Trophoblast cell (in vitro differentiated cells and primary cell): ENCODE results near the gene PITPNB.

ENCODE experiments used
- DNase-seq, 2 donors: peaks; one replicate each; pipeline ENCODE4 v3.0.0-alpha.2; 2016
- H2AFZ ChIP-seq: 2 replicates; pipeline ENCODE4 v1.6.1; 2013; ENCODE audit warnings: low read length, moderate library complexity, mild to moderate bottlenecking; ENCODE audit not compliant: insufficient read depth, poor library complexity
- H2AK5ac ChIP-seq: 2 replicates; pipeline ENCODE4 v1.6.1; 2013; ENCODE audit warnings: mild to moderate bottlenecking, low read length
- H2BK120ac ChIP-seq: 2 replicates; pipeline ENCODE4 v1.6.1; 2013; ENCODE audit warnings: low read length, mild to moderate bottlenecking, moderate library complexity; ENCODE audit not compliant: insufficient read depth, poor library complexity
- H2BK12ac ChIP-seq: 2 replicates; pipeline ENCODE4 v1.6.1; 2013; ENCODE audit warnings: mild to moderate bottlenecking, low read length, moderate library complexity
- H2BK5ac ChIP-seq: 2 replicates; pipeline ENCODE4 v1.6.1; 2013; ENCODE audit warnings: low read length, low read depth, moderate library complexity, mild to moderate bottlenecking; ENCODE audit not compliant: poor library complexity
- H3K14ac ChIP-seq: 2 replicates; pipeline ENCODE4 v1.6.1; 2013; ENCODE audit warnings: mild to moderate bottlenecking, low read length
- H3K18ac ChIP-seq: 2 replicates; pipeline ENCODE4 v1.6.1; 2013; ENCODE audit warnings: mild to moderate bottlenecking, low read length
- H3K23ac ChIP-seq: 2 replicates; pipeline ENCODE4 v1.6.1; 2013; ENCODE audit warnings: low read length
- H3K27ac ChIP-seq: 2 replicates; pipeline ENCODE4 v1.5.1; 2013; ENCODE audit warnings: low read depth, mild to moderate bottlenecking, inconsistent platforms, low read length, moderate library complexity
- H3K27me3 ChIP-seq: 2 replicates; pipeline ENCODE4 v1.6.1; 2013; ENCODE audit warnings: inconsistent platforms, mild to moderate bottlenecking, low read length, moderate library complexity; ENCODE audit not compliant: insufficient read depth
- H3K36me3 ChIP-seq, 2 experiments: 1 replicate in 1 of 2; 2 replicates in 1 of 2; pipeline ENCODE4 v1.6.1; 2013; ENCODE audit warnings: low read length in 2 of 2, mild to moderate bottlenecking in 2 of 2, moderate library complexity in 1 of 2; ENCODE audit not compliant: insufficient read depth in 2 of 2, control insufficient read depth in 1 of 2
- H3K4ac ChIP-seq: 2 replicates; pipeline ENCODE4 v1.6.1; 2013; ENCODE audit warnings: low read depth, mild to moderate bottlenecking, low read length, moderate library complexity
- H3K4me1 ChIP-seq, 2 experiments: 1 replicate in 1 of 2; 2 replicates in 1 of 2; pipeline ENCODE4 v1.6.1; 2013; ENCODE audit warnings: low read length in 2 of 2, mild to moderate bottlenecking in 2 of 2, moderate library complexity in 1 of 2; ENCODE audit not compliant: insufficient read depth in 2 of 2, control insufficient read depth in 1 of 2
- H3K4me2 ChIP-seq: 2 replicates; pipeline ENCODE4 v1.6.1; 2013; ENCODE audit warnings: inconsistent platforms, mild to moderate bottlenecking, low read length, moderate library complexity
- H3K4me3 ChIP-seq: 2 replicates; pipeline ENCODE4 v1.5.1; 2013; ENCODE audit warnings: mild to moderate bottlenecking, low read depth, low read length, inconsistent platforms
- H3K79me1 ChIP-seq: one replicate; pipeline ENCODE4 v1.6.1; 2013; ENCODE audit warnings: low read length
- H3K79me2 ChIP-seq: 2 replicates; pipeline ENCODE4 v1.6.1; 2013; ENCODE audit warnings: low read length, mild to moderate bottlenecking; ENCODE audit not compliant: control insufficient read depth, insufficient read depth, poor library complexity
- H3K9ac ChIP-seq: 2 replicates; pipeline ENCODE4 v1.6.1; 2013; ENCODE audit warnings: mild to moderate bottlenecking, low read length
- H3K9me3 ChIP-seq: 2 replicates; pipeline ENCODE4 v1.6.1; 2013; ENCODE audit warnings: low read depth, mild to moderate bottlenecking, control low read depth, inconsistent platforms, low read length; ENCODE audit not compliant: insufficient read depth
- H4K12ac ChIP-seq: 2 replicates; pipeline ENCODE4 v1.6.1; 2013; ENCODE audit warnings: low read depth, mild to moderate bottlenecking, low read length, moderate library complexity
- H4K8ac ChIP-seq: 2 replicates; pipeline ENCODE4 v1.6.1; 2013; ENCODE audit warnings: low read depth, mild to moderate bottlenecking, low read length, moderate library complexity
- H4K91ac ChIP-seq: one replicate; pipeline ENCODE4 v1.6.1; 2013; ENCODE audit warnings: low read depth, mild to moderate bottlenecking, low read length, moderate library complexity
- WGBS: extraction: QIAGEN DNeasy Blood & Tissue Kit; methylation state at CpG from one replicate; pipeline ENCODE4 v1.1.7; 2013; ENCODE audit warnings: missing lambda C conversion rate; ENCODE audit not compliant: insufficient read length, insufficient coverage; ENCODE audit errors: extremely low coverage; 5-methylcytosine and 5-hydroxymethylcytosine counted together

Gene PITPNB

DNA sequence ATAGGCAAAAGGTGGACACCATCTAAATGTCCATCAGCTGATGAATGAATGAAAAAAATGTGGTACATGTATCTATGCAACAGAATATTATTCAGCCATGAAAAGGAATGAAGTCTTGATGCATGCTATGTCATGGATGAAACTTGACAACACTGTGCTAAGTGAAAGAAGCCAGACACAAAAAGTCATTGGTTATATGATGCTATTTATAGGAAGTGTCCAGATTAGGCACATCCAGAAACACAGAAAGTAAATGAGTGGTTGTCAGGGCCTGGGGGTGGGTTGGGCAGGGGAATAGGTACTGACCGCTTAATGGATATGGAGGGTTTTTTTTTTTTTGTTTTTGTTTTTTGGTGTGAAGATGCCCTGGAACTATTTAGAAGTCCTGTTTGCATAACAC is 95.8 kb downstream of the PITPNB start:
- Histone ChIP-seq H2BK12ac (no peak overlapping the region), H3K79me2 (no peaks in the 10 kb centered on the region), H4K8ac (no peak overlapping the region), H3K4ac (no peak overlapping the region), H3K18ac (no peak overlapping the region), H2BK5ac (no peak overlapping the region), H3K4me2 (no peak overlapping the region), H2BK120ac (no peak overlapping the region), H3K27me3 (no peaks in the 10 kb centered on the region), H3K9ac (no peak overlapping the region), H3K36me3 (no peaks in the 10 kb centered on the region), H2AK5ac (no peak overlapping the region), H3K14ac (no peak overlapping the region), H3K4me1 (no peaks in the 10 kb centered on the region), H4K12ac (no peak overlapping the region), H3K4me3 (no peak overlapping the region), H3K27ac (no peak overlapping the region), H3K79me1 (no peaks in the 10 kb centered on the region), H2AFZ (no peak overlapping the region), H3K9me3 (peaks cover 7% of the 10 kb centered on the region), H3K23ac (no peak overlapping the region), H4K91ac (no peak overlapping the region)
- WGBS: no CpG with 5 or more reads among the region's 1 CpG
- no peak for DNase-seq

DNA sequence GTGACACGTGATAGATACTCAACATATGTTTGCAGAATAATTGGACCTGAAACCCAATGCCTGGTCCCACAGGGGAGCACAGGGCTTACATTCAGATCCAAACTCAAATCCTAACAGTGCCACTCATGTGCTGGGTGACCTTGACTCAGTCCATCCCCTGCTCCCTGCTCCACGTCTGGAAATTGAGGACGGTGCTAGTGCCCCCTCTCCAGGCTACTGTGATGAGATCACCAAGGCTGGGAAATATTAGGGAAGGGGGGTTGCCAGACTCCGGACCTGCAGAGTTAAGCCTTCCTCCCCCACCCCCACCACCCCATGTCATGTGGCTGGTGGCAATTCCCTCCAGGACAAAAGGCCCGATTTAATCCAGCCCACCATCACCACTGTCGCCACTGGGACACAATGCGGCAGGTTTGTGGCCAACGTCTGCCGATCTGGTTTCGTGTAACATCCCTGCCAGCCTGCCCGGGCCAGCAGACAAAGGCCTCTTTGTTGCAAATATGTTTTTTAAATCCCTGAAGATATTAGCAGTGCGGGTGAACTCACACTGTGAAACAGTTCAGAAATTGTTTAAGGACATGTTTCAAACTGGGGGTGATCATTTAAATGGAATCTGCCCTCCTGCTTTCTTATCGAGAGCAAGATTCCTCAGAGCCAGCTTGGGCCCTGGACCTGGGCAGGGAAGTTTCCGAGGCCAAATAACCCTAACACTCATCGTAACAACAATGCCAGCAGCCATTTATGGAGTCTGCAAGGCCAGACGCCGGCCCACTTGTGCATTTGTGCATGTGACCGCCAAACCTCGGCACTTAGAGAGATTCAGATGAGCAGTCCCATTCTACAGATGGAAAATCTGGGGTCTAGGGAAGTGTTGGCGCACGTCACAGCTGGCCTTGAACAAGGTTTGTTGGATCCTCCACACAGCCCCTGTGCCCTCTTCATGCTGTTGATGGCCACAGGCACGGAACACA is 97.9 kb downstream of the PITPNB start:
- Histone ChIP-seq H4K8ac (no peak overlapping the region), H3K18ac (no peak overlapping the region), H2BK120ac (no peak overlapping the region), H3K4me2 (no peak overlapping the region), H3K27me3 (no peaks in the 10 kb centered on the region), H4K91ac (no peak overlapping the region), H3K79me2 (no peaks in the 10 kb centered on the region), H3K4me3 (no peak overlapping the region), H2AFZ (no peak overlapping the region), H3K9ac (no peak overlapping the region), H3K9me3 (peaks cover 7% of the 10 kb centered on the region), H3K4ac (no peak overlapping the region), H3K4me1 (no peaks in the 10 kb centered on the region), H2AK5ac (no peak overlapping the region), H3K79me1 (no peaks in the 10 kb centered on the region), H3K23ac (no peak overlapping the region), H4K12ac (no peak overlapping the region), H3K27ac (no peak overlapping the region), H2BK12ac (no peak overlapping the region), H3K36me3 (no peaks in the 10 kb centered on the region), H3K14ac (no peak overlapping the region), H2BK5ac (no peak overlapping the region)
- DNase-seq: no peak
- WGBS: no CpG with 5 or more reads among the region's 22 CpGs

DNA sequence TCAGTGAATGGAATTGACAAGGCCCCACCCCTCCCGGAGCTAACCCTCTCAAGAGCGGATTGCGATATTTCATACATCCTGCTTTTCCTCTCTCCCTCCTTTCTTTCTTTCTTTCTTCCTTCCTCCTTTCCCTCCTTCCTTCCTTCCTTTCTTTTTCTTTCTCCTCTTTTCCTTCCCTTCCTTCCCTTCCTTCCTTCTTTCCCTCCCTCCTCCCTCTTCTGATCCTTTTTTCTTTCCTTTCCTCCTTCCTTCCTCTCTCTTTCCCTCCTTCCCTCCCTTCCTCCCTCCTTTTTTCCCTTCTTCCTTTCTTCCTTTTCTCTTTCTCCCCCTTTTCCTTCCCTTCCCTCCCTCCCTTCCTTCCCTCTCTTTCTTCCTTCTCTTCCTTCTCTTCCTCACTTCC is 102.5 kb downstream of the PITPNB start:
- H3K27ac ChIP-seq: no peak overlapping the region
- H3K9ac ChIP-seq: no peak overlapping the region
- H3K4ac ChIP-seq: no peak overlapping the region
- no peak overlapping the region for H2BK5ac ChIP-seq
- no peaks in the 10 kb centered on the region for H3K36me3 ChIP-seq
- H4K91ac ChIP-seq: no peak overlapping the region
- no peak overlapping the region for H2BK12ac ChIP-seq
- H2BK120ac ChIP-seq: no peak overlapping the region
- H4K8ac ChIP-seq: no peak overlapping the region
- DNase-seq: no peak
- no peaks in the 10 kb centered on the region for H3K79me1 ChIP-seq
- no peak overlapping the region for H3K4me2 ChIP-seq
- H3K23ac ChIP-seq: no peak overlapping the region
- H3K79me2 ChIP-seq: no peaks in the 10 kb centered on the region
- H3K4me3 ChIP-seq: no peak overlapping the region
- H2AFZ ChIP-seq: no peak overlapping the region
- H3K4me1 ChIP-seq: no peaks in the 10 kb centered on the region
- no peaks in the 10 kb centered on the region for H3K27me3 ChIP-seq
- no peak overlapping the region for H3K14ac ChIP-seq
- WGBS: no CpG with 5 or more reads among the region's 3 CpGs
- no peak overlapping the region for H2AK5ac ChIP-seq
- no peak overlapping the region for H4K12ac ChIP-seq
- peaks cover 2% of the 10 kb centered on the region for H3K9me3 ChIP-seq
- H3K18ac ChIP-seq: no peak overlapping the region

DNA sequence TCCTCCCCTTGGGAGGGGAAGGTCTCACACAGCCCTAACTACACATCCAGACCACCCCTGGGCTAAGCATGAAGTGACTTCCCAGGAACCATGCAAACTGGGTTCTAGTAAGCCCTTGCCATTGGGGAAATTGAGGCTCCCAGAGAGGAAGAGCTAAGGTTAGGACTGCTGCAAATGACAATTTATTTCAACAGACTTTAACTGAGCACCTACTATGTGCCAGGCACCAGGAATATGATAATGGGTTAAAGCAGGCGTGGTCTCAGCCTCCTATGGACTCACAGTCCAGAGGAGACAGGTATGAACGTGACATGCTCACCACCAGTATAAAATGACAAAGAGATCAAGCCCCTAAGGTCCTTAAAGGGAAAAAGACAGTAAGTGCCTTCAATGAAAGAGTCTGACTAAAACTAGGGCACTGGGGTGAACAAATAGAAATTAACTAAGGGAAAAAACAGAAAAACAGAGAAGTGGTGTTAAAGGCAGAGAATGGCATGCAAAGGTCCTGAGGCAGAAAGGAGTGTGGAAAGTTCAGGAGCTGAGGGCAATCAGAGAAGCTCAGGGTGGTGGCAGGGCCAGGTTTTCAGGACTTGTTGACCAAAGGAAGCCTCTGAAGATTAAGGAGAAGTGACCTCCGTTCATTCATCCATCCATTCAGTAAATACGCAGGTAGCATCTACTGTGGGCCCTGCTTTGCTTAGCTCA is 103.1 kb downstream of the PITPNB start:
- H4K12ac ChIP-seq: no peak overlapping the region
- H3K79me2 ChIP-seq: no peaks in the 10 kb centered on the region
- H3K23ac ChIP-seq: no peak overlapping the region
- no peak overlapping the region for H3K4me2 ChIP-seq
- H3K18ac ChIP-seq: no peak overlapping the region
- no peak overlapping the region for H3K4ac ChIP-seq
- no peak overlapping the region for H2BK12ac ChIP-seq
- no peak overlapping the region for H3K4me3 ChIP-seq
- no peak overlapping the region for H2AFZ ChIP-seq
- no peak overlapping the region for H3K9ac ChIP-seq
- no peaks in the 10 kb centered on the region for H3K36me3 ChIP-seq
- no peaks in the 10 kb centered on the region for H3K27me3 ChIP-seq
- no peak overlapping the region for H2BK120ac ChIP-seq
- H3K9me3 ChIP-seq: peaks cover 1% of the 10 kb centered on the region
- no peak overlapping the region for H3K27ac ChIP-seq
- no peaks in the 10 kb centered on the region for H3K79me1 ChIP-seq
- no peak overlapping the region for H4K8ac ChIP-seq
- H3K4me1 ChIP-seq: no peaks in the 10 kb centered on the region
- H2BK5ac ChIP-seq: no peak overlapping the region
- DNase-seq: no peak
- no peak overlapping the region for H4K91ac ChIP-seq
- no CpG with 5 or more reads among the region's 4 CpGs for WGBS
- no peak overlapping the region for H3K14ac ChIP-seq
- H2AK5ac ChIP-seq: no peak overlapping the region
